ENCODE data around the gene AKR1D1. TPM values are rescaled to one million over a fixed set of nuclear protein-coding genes. Genes with fewer than 3 reads are reported as not detected.
"Not testable (repeated sequence)": the region's sequence is repeated elsewhere in the genome, so short reads cannot be mapped to it uniquely, and the experiment has no call there.

AKR1D1 gene
- total and polyA plus RNA-seq, 4 donors, result not detected

DNA sequence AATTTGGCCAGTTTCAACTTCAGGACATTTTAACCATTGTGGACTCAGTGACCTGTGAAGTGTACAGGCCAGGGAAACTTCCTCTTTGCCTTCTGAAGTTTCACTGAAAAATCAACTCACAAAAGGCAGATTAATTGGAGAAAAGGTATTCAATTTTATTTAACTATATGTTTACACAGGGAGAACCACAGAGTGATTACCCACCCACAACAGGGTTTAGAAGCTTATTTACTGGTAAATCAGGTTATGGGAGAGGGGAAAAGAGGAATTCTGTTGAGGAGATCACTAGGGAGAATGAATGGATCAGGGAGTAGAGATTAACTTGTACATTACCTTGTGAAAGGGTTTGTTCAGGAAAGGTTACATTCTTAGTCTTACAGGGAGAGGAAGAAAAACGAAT lies 1.7 kb upstream of the AKR1D1 start:
- Histone ChIP-seq H3K4me1 (ENCODE audit: control insufficient read depth in 5 of 5, insufficient read depth in 5 of 5, low read length in 5 of 5) (no peaks in the 10 kb centered on the region), H3K36me3 (ENCODE audit: control insufficient read depth in 4 of 4, insufficient read depth in 4 of 4, low read length in 4 of 4) (no peaks in the 10 kb centered on the region), H3K27ac (ENCODE audit: low read depth in 1 of 2, low read length in 1 of 2) (no peak overlapping the region), H3K4me3 (no peak overlapping the region), H3K9ac (ENCODE audit: insufficient read depth in 1 of 2, low read length in 2 of 2) (no peak overlapping the region), H3K27me3 (ENCODE audit: control insufficient read depth in 3 of 3, insufficient read depth in 3 of 3, low read length in 2 of 3) (no peaks in the 10 kb centered on the region), H3K9me3 (ENCODE audit: control insufficient read depth in 4 of 4, insufficient read depth in 3 of 4, low read length in 3 of 4) (no peaks in the 10 kb centered on the region)
- no peak for ATAC-seq (ENCODE audit: insufficient read depth, low FRiP score)
- no peak for DNase-seq
- TF ChIP-seq, protein P1, sequence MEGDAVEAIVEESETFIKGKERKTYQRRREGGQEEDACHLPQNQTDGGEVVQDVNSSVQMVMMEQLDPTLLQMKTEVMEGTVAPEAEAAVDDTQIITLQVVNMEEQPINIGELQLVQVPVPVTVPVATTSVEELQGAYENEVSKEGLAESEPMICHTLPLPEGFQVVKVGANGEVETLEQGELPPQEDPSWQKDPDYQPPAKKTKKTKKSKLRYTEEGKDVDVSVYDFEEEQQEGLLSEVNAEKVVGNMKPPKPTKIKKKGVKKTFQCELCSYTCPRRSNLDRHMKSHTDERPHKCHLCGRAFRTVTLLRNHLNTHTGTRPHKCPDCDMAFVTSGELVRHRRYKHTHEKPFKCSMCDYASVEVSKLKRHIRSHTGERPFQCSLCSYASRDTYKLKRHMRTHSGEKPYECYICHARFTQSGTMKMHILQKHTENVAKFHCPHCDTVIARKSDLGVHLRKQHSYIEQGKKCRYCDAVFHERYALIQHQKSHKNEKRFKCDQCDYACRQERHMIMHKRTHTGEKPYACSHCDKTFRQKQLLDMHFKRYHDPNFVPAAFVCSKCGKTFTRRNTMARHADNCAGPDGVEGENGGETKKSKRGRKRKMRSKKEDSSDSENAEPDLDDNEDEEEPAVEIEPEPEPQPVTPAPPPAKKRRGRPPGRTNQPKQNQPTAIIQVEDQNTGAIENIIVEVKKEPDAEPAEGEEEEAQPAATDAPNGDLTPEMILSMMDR (IDR thresholded peaks at IDR 0.05; ENCODE audit: control extremely low read depth, extremely low read depth), result no peak
- 56 to 90% methylated on average over 1 of the region's 1 CpG for WGBS, 2 donors

DNA sequence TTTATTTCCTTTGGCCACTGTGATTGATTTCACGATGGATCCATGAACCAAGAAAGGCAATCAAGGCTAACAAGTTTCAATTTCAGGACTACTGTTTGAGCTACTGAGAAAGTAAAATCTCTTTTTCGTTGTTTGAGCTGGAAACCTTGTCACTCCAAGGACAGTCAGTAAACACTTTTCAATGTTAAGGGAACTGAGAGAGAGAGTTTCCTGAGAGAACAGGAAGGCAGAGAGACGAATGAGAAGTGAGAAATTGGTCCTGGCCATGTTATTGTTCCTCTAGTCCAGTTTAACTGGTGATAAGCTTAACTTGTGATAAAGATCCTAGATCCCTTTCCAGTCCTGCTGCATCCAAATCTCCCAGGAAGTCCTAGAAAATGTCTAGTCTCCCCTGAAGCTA lies 909 bp upstream of the AKR1D1 start:
- no peak overlapping the region for H3K9ac ChIP-seq (ENCODE audit: insufficient read depth in 1 of 2, low read length in 2 of 2)
- H3K27me3 ChIP-seq (ENCODE audit: control insufficient read depth in 3 of 3, insufficient read depth in 3 of 3, low read length in 2 of 3), result no peaks in the 10 kb centered on the region
- no peak for DNase-seq
- H3K9me3 ChIP-seq (ENCODE audit: control insufficient read depth in 4 of 4, insufficient read depth in 3 of 4, low read length in 3 of 4), result no peaks in the 10 kb centered on the region
- TF ChIP-seq, protein P1 (IDR thresholded peaks at IDR 0.05; ENCODE audit: control extremely low read depth, extremely low read depth), result no peak
- H3K4me3 ChIP-seq, result no peak overlapping the region
- WGBS, 2 donors, result 63 to 80% methylated on average over 3 of the region's 3 CpGs
- H3K27ac ChIP-seq (ENCODE audit: low read depth in 1 of 2, low read length in 1 of 2), result no peak overlapping the region
- no peaks in the 10 kb centered on the region for H3K4me1 ChIP-seq (ENCODE audit: control insufficient read depth in 5 of 5, insufficient read depth in 5 of 5, low read length in 5 of 5)
- ATAC-seq (ENCODE audit: insufficient read depth, low FRiP score), result no peak
- H3K36me3 ChIP-seq (ENCODE audit: control insufficient read depth in 4 of 4, insufficient read depth in 4 of 4, low read length in 4 of 4), result no peaks in the 10 kb centered on the region

DNA sequence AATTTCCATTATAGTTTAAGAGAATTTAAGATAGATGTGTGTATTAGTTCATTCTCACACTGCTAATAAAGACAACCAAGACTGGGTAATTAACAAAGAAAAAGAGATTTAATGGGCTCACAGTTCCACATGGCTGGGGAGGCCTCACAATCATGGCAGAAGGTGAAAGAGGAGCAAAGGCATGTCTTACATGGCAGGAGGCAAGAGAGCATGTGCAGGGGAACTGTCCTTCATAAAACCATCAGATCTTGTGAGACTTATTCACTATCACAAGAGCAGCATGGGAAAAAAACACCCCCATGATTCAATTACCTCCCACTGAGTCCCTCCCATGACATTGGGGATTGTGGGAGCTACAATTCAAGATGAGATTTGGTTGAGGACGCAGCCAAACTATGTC lies 473 bp upstream of the AKR1D1 start:
- not testable (repeated sequence) for H3K36me3 ChIP-seq (ENCODE audit: control insufficient read depth in 4 of 4, insufficient read depth in 4 of 4, low read length in 4 of 4); H3K9ac ChIP-seq (ENCODE audit: insufficient read depth in 1 of 2, low read length in 2 of 2); ATAC-seq (ENCODE audit: insufficient read depth, low FRiP score); H3K9me3 ChIP-seq (ENCODE audit: control insufficient read depth in 4 of 4, insufficient read depth in 3 of 4, low read length in 3 of 4); H3K27me3 ChIP-seq (ENCODE audit: control insufficient read depth in 3 of 3, insufficient read depth in 3 of 3, low read length in 2 of 3); DNase-seq; H3K27ac ChIP-seq (ENCODE audit: low read depth in 1 of 2, low read length in 1 of 2); H3K4me3 ChIP-seq; H3K4me1 ChIP-seq (ENCODE audit: control insufficient read depth in 5 of 5, insufficient read depth in 5 of 5, low read length in 5 of 5)
- WGBS, 2 donors, result 96 to 100% methylated on average over 1 of the region's 1 CpG

DNA sequence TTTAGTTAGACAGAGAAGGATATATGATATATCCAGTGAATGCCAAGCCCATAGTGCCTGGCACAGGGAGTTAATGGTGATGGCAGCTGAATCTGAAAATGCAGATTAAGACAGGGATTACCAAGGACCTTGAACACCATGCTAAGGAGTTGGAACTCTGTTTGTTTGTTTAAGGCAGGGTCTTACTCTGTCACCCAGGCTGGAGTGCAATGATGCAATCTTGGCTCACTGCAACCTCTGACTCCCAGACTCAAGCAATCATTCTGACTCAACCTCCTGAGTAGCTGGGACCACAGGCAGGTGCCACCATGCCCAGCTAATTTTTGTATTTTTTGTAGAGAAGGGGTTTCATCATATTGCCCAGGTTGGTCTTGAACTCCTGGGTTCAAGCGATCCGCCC lies 1.6 kb downstream of the AKR1D1 start:
- ATAC-seq (ENCODE audit: insufficient read depth, low FRiP score) (no peak), DNase-seq (no peak)
- Histone ChIP-seq H3K4me1 (ENCODE audit: control insufficient read depth in 5 of 5, insufficient read depth in 5 of 5, low read length in 5 of 5) (no peaks in the 10 kb centered on the region), H3K9me3 (ENCODE audit: control insufficient read depth in 4 of 4, insufficient read depth in 3 of 4, low read length in 3 of 4) (no peaks in the 10 kb centered on the region), H3K36me3 (ENCODE audit: control insufficient read depth in 4 of 4, insufficient read depth in 4 of 4, low read length in 4 of 4) (no peaks in the 10 kb centered on the region), H3K27ac (ENCODE audit: low read depth in 1 of 2, low read length in 1 of 2) (no peak overlapping the region), H3K27me3 (ENCODE audit: control insufficient read depth in 3 of 3, insufficient read depth in 3 of 3, low read length in 2 of 3) (no peaks in the 10 kb centered on the region), H3K4me3 (no peak overlapping the region), H3K9ac (ENCODE audit: insufficient read depth in 1 of 2, low read length in 2 of 2) (no peak overlapping the region)
- WGBS, 2 donors, result 99 to 100% methylated on average over 2 of the region's 2 CpGs
- TF ChIP-seq, protein P1 (IDR thresholded peaks at IDR 0.05; ENCODE audit: control extremely low read depth, extremely low read depth), result no peak
